PC-3 (cell line): ENCODE measurements around the gene APOBEC3C.

Experiments
- CTCF ChIP-seq: fragments of 300-600 bp; sonication (generic); conservative IDR thresholded peaks from 2 replicates; pipeline ENCODE4 v1.5.1; 2017; ENCODE audit warnings: antibody characterized with exemption, low read depth, mild to moderate bottlenecking, low read length
- EZH2phosphoT487 ChIP-seq: fragments of 300-600 bp; sonication (generic); IDR thresholded peaks from 2 replicates; pipeline ENCODE4 v1.6.1; 2018; ENCODE audit warnings: mild to moderate bottlenecking, antibody characterized with exemption, low read length, borderline replicate concordance

DNA sequence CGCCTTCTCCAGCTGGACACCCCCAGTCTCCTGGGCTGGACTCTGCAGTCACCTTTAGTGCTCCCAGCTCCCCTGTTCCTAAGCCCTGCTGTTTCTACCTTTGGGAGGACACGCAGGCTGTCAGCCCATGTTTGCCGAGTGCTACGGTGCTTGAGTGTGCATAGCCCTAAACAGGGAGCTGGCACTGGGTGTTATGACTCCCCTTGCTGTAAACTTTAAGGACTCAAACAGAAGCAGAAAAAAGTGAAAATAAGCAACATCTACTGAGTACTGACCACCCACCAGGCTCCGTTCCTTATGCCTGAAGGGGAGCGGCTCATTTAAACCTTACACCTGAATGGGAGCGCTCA, 39.3 kb upstream of the APOBEC3C start:
- no peak for TF ChIP-seq CTCF
- TF ChIP-seq EZH2phosphoT487, result no peak
